ENCODE measurements around the gene SORBS2.
"Not testable (repeated sequence)": the region's sequence is repeated elsewhere in the genome, so short reads cannot be mapped to it uniquely, and the experiment has no call there.

The SORBS2 gene

DNA sequence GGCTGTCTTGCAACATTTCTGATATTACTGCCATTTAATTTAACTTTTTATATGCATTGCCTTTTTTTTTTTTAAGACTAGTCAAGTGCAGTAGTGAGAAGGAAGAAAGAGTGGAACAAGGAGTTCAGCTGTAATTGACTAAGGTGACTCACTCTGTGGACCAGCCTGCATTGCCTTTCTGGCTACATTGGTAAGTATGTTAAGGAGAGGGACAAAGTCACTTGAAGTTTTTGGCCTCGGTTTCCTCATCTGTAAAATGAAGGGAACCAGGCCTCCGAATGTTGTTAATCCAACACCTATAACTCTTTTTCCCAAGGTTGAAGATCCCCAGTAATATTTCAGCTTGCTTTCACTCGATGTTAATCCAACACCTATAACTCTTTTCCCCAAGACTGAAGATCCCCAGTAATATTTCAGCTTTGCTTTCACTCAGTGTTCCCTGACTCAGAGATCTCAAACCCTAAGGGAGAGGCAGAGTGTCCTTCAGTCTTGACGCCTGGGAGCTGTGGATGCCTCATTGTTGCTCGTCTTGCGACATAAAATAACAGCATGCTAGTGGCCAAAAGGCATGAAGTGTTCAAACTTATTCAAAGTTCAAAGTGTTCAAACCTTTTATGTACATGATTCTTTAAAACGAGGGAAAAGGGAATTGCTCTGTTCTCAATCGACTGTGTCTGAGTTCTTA, 102.0 kb downstream of the SORBS2 start:
- DNase-seq = no peak

DNA sequence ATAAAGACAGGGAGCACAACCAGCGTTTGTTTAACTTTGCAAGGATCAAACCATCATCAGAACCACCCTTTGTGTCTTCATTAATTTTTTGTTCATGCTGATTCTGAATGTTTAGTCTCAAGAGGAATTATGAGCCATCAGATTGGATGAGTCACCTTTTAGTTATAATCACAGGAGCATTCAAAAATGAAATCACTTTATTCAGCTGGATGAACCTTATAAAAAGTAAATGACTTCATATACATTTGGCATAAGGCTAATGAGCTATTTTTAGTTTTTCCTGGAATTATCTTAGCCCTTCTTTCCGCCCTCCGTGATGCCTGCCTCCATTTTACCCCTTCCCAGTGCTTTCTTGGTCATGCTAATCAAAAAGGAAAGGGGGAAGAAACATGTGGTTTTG, 103.6 kb downstream of the SORBS2 start:
- DNase-seq = no peak

DNA sequence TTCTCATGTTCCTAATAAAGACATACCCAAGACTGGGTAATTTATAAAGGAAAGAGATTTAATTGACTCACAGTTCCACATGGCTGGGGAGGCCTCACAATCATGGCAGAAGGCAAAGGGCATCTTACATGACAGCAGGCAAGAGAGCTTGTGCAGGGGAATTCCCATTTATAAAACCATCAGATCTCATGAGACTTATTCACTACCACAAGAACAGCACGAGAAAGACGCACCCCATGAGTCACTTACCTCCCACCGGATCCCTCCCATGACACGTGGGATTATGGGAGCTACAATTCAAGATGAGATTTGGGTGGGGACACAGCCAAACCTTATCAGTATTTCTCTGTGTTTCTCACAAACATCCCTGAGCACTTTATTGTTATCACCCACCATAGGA, 104.4 kb downstream of the SORBS2 start:
- DNase-seq = not testable (repeated sequence)

DNA sequence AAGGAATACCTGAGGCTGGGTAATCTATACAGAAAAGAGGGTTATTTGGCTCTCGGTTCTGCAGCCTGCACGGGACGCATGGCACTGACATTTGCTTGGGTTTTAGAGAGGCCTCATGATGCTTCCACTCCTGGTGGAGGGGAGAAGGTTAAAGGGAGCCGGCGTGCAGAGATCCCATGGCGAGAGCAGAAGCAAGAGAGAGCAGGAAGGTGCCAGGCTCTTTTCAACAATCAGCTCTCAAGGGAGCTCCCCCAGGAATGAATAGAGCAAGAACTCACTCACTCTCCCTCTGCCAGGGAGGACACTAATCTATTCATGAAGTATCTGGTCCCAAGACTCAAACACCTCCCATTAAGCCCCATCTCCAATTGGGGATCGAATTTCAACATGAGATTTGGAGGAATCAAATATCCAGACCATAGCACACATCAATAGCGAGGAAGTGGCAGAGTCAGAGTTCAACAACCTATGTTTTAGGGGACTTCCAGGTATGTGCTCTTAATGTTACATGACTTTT, 109.8 kb downstream of the SORBS2 start:
- no peak for DNase-seq

DNA sequence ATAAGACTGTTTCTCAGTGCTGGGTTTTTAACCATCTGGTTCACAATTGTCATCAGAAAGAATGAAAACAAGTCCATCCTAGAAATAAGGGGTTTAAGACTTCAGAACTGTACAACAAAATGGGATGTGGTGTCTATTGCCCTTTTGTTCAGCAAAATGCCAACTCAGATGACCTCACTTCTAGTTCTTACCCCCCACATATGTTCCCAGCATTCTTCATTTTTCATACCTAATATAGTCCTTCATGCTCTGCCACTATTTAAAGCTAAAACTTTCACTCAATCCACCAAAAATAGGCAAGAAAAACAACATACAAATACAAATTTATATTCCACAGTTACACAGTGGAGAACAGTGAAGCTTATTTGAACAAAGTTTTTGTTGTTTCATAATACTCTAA, 111.4 kb downstream of the SORBS2 start:
- DNase-seq = no peak

DNA sequence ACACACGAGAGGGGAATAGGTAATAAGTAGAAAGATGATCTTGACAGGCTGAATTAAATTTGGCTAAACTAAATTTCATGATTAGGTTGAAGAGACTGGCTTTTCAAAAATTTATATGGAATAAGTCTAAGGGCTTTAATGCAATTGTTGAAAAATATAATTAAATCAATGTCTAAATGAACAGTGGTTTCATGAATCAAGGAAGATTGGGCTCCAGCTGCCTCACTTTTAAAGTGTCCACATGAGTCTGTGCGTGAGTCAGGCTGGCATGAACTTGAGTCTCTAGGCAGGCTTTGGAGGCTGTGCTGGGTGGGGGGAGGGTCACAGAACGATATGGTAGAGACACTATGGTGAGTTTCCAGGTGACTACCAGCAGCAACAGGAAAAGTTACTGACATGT, 111.9 kb downstream of the SORBS2 start:
- DNase-seq = no peak

DNA sequence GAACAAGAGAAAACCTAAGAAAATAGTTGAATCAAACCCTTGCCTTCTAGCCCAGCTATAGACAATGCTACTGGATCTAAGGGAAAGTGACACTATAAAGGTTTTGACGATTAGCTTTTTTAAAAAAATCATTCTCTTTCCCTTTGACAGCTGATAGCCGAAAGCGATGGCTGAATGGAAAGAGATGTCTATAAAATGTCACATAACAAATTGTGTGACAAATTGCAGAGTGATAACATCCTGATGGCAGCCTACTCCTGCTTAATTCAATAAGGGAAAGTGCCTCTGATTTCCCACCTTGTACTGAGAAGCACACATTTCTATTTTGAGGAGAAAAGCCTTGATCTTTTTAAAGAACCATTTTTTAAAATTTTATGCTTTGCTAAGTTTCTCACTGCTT, 114.5 kb downstream of the SORBS2 start:
- no peak for DNase-seq

DNA sequence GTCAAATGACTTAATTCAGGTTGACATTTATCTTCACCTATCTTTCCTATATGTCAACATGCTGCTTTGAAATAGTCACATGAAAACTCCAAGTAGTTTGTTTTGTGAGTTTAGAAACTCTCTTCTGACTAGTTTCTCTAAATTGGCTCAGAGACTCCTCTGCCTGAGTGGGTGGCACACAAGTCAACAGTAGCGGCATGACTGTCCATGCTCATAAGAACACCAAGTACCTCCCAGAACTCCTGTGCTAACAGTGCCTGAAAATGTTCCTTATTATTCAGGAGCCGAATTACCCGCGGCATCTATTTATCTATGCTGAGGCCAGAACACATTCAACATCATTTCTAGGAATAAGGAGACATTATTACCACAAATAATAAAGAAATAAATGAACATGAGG, 116.3 kb downstream of the SORBS2 start:
- DNase-seq = no peak

DNA sequence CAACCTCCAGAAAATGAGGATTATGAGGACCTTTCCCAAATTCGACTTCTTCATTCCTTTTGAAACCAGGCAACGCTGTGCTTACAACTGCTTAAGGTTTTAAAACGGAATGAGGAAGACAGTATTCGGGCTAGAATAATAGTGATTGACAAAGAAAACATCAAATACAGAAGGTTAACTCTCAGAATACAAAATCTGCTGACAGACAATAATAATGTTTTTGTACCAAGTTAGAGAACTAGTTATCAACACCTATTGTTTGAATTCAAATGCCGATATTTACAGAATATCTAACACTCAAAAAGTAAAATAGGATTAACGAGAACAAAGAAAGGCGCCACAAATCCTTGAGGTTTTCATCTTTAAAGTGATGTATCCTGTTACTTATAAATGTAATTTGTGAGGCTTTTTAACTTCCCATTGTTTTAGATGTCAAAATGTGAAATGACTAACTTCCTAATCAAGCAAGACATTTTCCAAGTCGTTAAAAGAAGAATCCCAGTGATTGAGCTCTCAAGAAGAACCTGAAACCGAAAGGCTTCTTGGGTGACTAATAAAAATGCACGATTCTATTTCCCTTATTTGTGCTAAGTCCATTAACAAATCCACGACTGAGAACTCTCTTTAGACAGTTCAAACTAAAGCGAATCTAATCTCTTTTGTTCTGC, 118.3 kb downstream of the SORBS2 start:
- DNase-seq = no peak

DNA sequence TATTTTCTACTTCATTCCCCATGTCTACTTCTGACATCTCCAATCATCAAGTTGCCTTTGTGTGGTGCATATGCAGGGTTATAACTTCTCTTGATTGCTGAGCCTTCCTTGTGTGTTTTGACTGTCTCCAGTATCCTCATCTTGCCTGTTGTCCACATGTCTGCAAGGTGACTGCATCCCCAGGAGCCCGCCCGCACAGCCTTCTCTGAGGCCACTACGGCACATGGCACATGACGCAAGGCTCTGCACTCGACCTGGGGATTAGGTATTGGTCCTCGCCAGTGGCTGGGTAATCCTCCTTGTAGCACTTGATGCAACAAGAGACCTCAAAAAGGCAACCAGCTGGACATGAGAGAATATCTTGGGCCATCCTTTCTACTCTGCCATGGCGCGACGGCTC, 122.6 kb downstream of the SORBS2 start:
- DNase-seq = no peak

DNA sequence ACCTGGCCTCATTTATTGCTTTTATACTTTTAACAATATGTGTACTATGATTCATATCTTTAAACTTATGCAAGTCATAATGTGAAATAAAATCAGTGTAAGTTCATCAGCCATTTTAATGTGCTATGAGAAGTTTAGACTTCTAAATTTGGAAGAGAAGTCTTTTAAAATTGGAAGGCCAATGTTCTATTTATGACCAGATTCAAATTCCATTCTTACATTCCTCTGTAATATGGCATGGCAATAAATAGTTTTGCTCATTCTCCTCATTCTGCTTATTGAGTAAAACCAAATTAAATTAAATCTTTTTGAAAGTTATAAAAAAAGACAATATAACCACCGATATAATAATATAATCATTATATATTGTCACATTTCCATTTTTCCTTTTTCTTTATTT, 126.2 kb downstream of the SORBS2 start:
- DNase-seq = no peak

DNA sequence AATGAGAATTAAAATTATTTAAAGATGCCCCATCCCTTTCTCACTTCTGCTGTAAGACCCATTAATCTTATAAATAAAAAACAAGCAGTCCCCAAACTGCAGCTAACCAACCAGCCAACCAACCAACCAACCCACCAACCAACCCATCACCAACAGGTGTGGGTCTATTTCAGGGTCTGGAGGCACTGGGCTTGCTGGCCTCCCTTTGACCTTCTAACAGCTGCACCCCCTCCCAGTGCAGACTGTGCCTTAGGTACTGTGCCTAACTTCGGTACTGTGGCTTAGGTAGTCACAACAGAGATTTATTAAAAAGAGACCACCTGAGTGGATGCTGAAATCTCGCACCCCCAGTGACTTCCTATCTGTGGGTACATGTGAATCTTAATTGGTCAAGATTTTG, 128.1 kb downstream of the SORBS2 start:
- DNase-seq = no peak

DNA sequence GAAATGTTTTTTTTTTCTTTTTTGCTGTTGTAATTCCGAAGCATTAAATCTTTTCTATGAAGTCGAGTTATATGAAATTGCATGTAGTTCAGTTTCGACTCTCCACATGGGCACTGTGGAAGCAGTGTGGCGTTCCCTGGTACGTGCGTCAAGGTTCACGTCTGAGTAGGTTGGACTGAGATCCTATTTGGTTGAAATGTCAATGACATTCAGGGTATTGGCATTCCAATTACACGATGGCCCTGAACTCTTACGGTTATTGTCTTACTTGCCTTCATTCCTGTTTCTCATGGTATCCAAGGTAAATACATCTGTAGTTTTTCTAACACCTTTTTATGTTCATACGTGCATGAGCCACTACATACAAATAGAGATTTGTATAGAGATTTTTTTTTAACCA, 128.8 kb downstream of the SORBS2 start:
- no peak for DNase-seq

DNA sequence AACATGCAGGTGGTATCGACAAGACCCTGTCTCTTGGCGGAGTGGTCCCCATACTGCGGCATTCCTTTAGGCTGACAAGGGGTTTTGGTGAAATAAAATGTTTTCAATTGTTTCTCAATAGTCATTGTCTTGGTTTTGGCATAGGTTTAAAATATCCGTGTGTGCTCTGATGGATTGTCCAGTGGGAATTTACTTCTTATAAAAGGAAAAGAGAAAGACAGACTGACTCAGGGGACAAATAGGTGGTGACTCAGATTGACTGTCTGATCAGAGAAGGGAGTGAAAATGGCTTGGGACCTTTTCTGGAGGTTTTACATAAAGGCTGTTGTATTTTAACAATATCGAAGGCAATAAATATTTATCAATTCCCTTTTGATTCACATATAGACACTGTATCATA, 129.8 kb downstream of the SORBS2 start:
- no peak for DNase-seq

DNA sequence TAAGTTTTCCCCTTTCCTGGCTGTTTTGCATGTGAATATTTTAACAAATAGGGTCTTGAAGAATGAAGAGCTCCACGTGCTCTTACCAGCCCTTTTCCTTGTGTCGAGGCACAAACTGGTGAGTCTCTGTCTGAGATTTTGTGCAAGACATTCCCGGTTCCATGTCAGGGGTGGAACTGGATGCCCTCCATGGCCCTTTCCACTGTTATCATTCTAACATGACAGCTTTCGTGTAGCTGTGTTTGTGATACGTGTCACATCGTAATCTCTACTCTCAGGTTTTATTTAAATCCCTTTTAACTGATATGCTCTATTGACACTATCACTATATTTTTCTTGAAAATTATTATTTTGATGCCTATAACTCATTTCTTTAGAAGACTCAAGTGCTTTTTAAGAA, 130.4 kb downstream of the SORBS2 start:
- no peak for DNase-seq

DNA sequence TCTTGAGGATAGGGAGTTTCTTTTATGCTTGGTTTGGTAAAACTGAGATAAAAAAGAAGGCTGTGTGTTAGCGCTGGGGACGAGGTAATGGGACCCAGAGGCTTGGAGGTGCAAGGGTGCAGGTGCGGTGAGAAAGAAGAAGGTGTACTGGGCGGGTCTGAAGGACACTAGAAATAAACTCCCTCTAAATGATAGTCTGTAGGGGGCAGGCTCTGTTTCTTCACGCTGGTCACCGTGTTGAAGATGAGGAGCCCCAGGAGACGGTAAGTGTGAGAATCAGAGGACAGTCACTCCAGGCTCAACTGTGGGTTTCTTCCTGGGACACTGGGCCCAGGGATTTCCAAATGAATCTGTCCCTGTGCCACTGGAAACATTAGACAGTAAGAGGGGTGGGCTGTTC, 131.4 kb downstream of the SORBS2 start:
- no peak for DNase-seq

DNA sequence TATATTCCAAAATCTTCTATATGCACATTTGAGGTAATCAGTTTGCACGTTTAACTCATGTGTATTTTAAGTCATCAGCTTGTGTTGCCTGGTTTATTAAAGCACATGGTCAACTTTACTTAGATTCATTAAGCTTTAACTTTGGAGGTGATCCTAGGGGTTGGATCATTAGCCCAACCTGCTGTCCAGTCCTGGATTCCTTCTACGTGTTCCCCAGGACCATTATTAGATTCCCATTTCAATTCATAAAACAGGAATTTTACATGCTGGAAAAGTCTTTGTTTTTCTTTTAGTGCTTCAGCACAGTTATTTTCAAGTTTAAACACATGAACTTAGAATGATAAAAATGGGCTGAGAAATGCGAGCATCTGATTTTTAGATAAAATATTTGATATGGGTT, 132.5 kb downstream of the SORBS2 start:
- no peak for DNase-seq

DNA sequence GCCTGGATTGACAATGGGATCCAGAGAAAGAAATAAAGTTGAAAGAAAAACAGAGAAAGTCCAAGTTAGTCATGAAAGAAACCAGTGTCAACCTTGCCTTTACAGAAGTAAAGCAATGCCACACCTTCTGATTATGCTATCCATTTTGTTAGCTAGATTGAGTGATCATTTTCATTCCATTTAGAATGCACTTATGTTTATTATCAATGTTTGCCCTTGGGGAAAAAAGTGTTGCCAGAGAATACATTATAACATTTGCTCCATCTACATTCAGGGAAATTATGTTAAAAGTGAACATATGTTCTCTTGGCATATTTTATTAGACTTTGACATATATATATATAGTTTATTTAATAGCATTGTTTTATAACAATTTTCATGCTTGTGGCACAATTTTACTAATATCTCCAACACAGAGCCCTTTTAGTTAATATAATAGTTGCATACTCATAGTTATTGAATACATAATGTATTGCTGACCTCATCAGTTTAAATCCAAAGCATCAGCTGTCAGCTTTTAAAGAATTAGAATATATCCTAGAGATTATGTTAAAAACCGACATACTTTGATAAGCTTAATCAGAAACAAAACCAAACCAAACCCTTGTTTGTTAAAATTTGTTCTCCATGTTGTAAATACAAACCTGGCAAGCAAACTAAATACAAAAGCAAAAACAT, 134.2 kb downstream of the SORBS2 start:
- no peak for DNase-seq

DNA sequence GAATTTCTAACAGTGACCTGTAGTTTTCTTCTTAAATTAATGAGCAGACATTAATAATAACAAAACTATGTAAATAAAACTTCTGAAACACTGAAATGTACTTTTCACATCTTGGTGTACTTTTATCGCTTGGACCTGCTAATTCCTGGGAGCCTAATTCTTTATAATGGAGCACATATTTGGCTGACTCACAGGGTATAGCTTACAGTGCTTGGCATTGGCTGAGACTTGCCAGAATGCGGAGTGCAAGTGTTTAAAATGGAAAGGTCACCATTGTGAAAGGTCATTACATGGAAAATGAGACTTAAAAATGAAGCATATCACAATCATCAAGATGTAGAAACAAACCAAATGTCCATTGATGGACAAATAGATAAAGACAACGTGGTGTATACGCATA, 139.4 kb downstream of the SORBS2 start:
- DNase-seq = no peak

DNA sequence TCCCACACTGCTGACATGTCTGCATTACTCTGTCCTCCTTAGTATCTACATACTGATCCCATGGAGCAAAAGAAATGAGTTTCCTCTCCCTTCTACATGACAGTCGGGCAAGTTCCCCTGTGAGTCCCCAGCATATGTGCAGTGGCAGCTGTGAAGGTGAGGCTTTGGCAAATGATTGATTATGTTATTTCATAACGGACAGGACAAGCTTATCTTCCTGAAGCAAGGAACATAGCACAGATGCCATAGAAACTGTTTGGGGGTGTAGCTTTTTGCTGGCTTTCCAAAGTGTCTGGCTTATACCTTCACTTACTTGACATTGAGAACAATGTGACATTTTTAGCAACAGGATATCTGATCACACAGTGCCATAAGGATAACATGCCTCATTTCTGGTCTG, 139.8 kb downstream of the SORBS2 start:
- DNase-seq = no peak

DNA sequence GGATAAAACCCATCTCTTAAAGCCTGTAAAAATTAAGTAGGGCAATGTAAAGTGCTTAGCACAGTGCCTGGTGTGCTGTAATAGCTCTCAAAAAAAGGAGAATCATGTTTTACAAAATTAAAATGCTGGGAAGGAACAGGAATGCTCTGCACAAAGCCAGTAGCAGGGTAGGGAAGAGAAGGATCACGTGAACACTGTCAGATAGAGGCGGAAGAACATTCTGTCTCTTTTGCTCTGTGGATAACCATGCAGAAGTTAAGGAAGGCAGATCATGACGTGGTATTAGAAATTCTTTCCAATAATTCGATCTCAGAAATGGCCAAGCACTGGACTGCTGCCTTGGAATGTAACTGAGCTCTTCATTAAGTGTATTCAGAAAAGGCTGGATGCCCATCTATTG, 140.5 kb downstream of the SORBS2 start:
- no peak for DNase-seq

DNA sequence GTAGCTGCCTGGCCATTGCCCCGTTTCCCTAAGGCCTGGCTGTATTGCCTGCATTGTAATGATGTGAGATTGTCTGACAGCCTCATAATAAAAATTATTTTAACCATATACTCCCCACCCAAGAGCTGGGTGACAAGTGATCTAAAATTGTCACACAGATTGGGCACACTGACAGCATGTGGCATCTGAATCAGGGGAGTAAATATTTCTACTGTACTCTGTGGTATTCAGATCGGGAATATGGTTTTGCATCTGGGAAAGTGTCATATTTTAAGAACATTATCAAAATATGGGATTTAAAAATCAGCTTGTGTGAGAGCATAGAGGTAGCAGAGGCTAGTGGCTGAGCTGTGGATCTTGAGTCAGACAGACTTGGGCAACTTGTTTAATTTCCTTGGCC, 140.9 kb downstream of the SORBS2 start:
- DNase-seq = no peak

DNA sequence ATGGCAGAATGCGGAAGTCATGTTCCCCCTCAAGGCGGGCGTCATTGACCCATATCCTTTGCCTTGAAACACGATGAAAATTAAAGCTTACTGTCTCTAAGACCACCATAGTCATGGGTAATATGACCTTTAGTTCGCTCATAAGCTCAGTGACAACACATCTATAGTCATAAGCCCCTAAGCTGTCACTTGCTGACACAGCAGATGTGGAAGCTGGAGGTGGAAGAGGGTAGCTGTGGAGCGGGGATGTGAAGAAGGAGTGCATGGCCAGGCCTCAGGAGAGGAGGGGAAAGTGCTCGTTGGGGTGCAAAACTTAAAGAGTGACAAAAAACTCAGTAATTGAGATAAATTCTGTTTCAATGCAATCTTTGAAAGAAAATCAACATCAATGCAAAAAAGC, 142.7 kb downstream of the SORBS2 start:
- no peak for DNase-seq

DNA sequence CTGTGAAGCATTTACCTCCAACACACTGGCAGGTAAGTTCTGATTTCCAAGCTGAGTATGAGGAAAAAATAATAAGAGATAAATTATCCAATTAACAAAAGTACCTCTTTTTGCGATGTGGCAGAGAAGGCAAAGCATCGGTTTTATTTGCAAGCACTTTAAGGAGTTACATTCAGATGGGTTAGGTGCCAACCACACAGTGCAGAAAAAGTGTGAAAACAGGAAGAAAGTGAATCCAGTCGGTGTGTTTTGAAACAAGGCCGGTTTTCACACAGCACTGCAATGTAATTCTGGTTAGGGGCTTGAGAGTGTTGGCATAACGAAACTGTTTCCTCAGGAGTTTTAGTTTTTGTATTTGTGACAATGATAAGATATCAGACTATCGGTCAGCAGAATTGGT, 145.8 kb downstream of the SORBS2 start:
- no peak for DNase-seq
